Mesendoderm (in vitro differentiated cells): ENCODE results near the gene KRTAP5-7.

ENCODE experiments used
- DNase-seq: peaks from one replicate; pipeline ENCODE4 v3.0.0; 2013
- H2AK5ac ChIP-seq: 2 replicates; pipeline ENCODE4 v1.6.1; 2013; ENCODE audit warnings: low read length, inconsistent platforms
- H2BK120ac ChIP-seq: 2 replicates; pipeline ENCODE4 v1.6.1; 2013; ENCODE audit warnings: low read depth, mild to moderate bottlenecking, low read length, moderate library complexity, mixed read lengths
- H2BK15ac ChIP-seq: replicated peaks from 2 replicates; pipeline ENCODE4 v1.6.1; 2013; ENCODE audit warnings: low read depth, mild to moderate bottlenecking, moderate library complexity
- H2BK5ac ChIP-seq: 2 replicates; pipeline ENCODE4 v1.6.1; 2013; ENCODE audit warnings: low read length, inconsistent platforms
- H3K18ac ChIP-seq: 2 replicates; pipeline ENCODE4 v1.6.1; 2013; ENCODE audit warnings: mild to moderate bottlenecking, low read length, mixed read lengths
- H3K23ac ChIP-seq: one replicate; pipeline ENCODE4 v1.6.1; 2013; ENCODE audit warnings: low read length
- H3K27ac ChIP-seq: 2 replicates; pipeline ENCODE4 v1.5.1; 2013; ENCODE audit warnings: low read depth, mild to moderate bottlenecking, inconsistent platforms, low read length, moderate library complexity
- H3K27me3 ChIP-seq: 2 replicates; pipeline ENCODE4 v1.6.1; 2013; ENCODE audit warnings: low read length, control low read depth, mild to moderate bottlenecking, inconsistent platforms; ENCODE audit not compliant: insufficient read depth, poor library complexity
- H3K36me3 ChIP-seq: 2 replicates; pipeline ENCODE4 v1.6.1; 2013; ENCODE audit warnings: low read length, inconsistent platforms; ENCODE audit not compliant: control insufficient read depth, insufficient read depth
- H3K4ac ChIP-seq: one replicate; pipeline ENCODE4 v1.6.1; 2013; ENCODE audit warnings: low read depth, mild to moderate bottlenecking, low read length, moderate library complexity
- H3K4me1 ChIP-seq: 2 replicates; pipeline ENCODE4 v1.6.1; 2013; ENCODE audit warnings: low read depth, low read length, inconsistent platforms; ENCODE audit not compliant: control insufficient read depth
- H3K4me2 ChIP-seq: 2 replicates; pipeline ENCODE4 v1.6.1; 2013; ENCODE audit warnings: low read length
- H3K4me3 ChIP-seq: 2 replicates; pipeline ENCODE4 v1.5.1; 2013; ENCODE audit warnings: mild to moderate bottlenecking, low read length
- H3K56ac ChIP-seq: one replicate; pipeline ENCODE4 v1.6.1; 2013; ENCODE audit warnings: low read length
- H3K79me1 ChIP-seq: 2 replicates; pipeline ENCODE4 v1.6.1; 2013; ENCODE audit warnings: low read length, inconsistent platforms
- H3K79me2 ChIP-seq: 2 replicates; pipeline ENCODE4 v1.6.1; 2013; ENCODE audit warnings: mild to moderate bottlenecking, low read length; ENCODE audit not compliant: control insufficient read depth, insufficient read depth
- H3K9ac ChIP-seq: 2 replicates; pipeline ENCODE4 v1.6.1; 2013; ENCODE audit warnings: low read length, inconsistent platforms
- H4K5ac ChIP-seq: one replicate; pipeline ENCODE4 v1.6.1; 2013; ENCODE audit warnings: low read length
- H4K8ac ChIP-seq: one replicate; pipeline ENCODE4 v1.6.1; 2013; ENCODE audit warnings: low read depth, mild to moderate bottlenecking, control low read depth, low read length, moderate library complexity
- WGBS: extraction: QIAGEN DNeasy Blood & Tissue Kit; methylation state at CpG from one replicate; pipeline ENCODE4 v1.1.7; 2013; ENCODE audit warnings: low lambda C conversion rate, missing lambda C conversion rate; ENCODE audit not compliant: insufficient coverage; ENCODE audit errors: extremely low coverage; 5-methylcytosine and 5-hydroxymethylcytosine counted together

Gene KRTAP5-7

DNA sequence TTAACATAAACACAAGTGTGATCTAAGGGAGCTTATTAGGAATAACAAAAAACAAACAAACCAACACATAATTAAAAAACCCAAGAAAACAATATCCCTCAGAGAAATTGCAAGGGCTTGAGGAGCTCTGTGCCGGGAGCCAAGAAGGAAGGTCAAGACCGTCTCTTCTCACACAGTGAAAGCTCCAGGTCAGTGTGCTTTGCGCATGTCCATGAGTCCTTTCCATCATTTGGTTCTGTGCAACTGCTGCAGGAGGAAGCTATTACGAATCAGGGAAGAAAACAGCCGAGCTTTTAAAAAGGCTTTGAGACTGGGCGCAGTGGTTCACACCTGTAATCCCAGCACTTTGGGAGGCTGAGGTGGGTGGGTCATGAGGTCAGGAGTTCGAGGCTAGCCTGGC lies 15.3 kb downstream of the KRTAP5-7 start:
- H3K79me1 ChIP-seq: no peaks in the 10 kb centered on the region
- H3K27ac ChIP-seq: no peak overlapping the region
- no peak overlapping the region for H3K4me3 ChIP-seq
- H3K23ac ChIP-seq: no peak overlapping the region
- H3K36me3 ChIP-seq: no peaks in the 10 kb centered on the region
- no peak overlapping the region for H3K9ac ChIP-seq
- no peak overlapping the region for H2BK5ac ChIP-seq
- H3K4me2 ChIP-seq: no peak overlapping the region
- no peak overlapping the region for H4K5ac ChIP-seq
- H3K18ac ChIP-seq: no peak overlapping the region
- no peaks in the 10 kb centered on the region for H3K27me3 ChIP-seq
- no peak for DNase-seq
- H3K79me2 ChIP-seq: no peaks in the 10 kb centered on the region
- no peak overlapping the region for H4K8ac ChIP-seq
- WGBS: no CpG with 5 or more reads among the region's 7 CpGs
- H3K4ac ChIP-seq: no peak overlapping the region
- H3K4me1 ChIP-seq: peaks cover 1% of the 10 kb centered on the region
- no peak overlapping the region for H2BK120ac ChIP-seq
- H3K56ac ChIP-seq: no peak overlapping the region
- H2AK5ac ChIP-seq: no peak overlapping the region
- no peak overlapping the region for H2BK15ac ChIP-seq

- no CpG with 5 or more reads among the region's 15 CpGs for WGBS
Measured at GRCh38 chr11:71542879-71543777, 16.1 kb downstream of the KRTAP5-7 start.

DNA sequence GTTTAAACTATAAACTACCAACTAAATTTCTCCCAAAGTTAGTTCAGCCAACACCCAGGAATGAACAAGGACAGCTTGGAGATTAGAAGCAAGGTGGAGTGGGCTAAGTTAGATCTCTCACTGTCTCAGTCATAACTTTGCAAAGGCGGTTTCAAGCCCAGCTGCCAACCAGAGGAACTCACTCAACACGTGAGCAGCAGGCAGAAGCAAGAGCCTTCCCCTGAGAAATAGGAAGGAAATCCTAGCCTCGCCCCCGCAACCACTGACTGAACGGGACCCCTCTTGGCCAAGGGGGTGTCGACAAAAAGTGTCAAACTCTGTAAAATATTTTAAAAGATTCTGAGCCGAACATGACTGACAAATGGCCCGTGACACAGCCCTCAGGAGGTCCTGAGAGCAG lies 16.8 kb downstream of the KRTAP5-7 start:
- Histone ChIP-seq H4K5ac (no peak overlapping the region), H3K9ac (no peak overlapping the region), H3K79me2 (no peaks in the 10 kb centered on the region), H3K27ac (no peak overlapping the region), H2AK5ac (no peak overlapping the region), H2BK120ac (no peak overlapping the region), H3K23ac (no peak overlapping the region), H3K4ac (no peak overlapping the region), H3K18ac (no peak overlapping the region), H3K27me3 (no peaks in the 10 kb centered on the region), H3K79me1 (no peaks in the 10 kb centered on the region), H3K56ac (no peak overlapping the region), H3K4me2 (no peak overlapping the region), H4K8ac (no peak overlapping the region), H3K36me3 (no peaks in the 10 kb centered on the region), H2BK5ac (no peak overlapping the region), H3K4me1 (peaks cover 1% of the 10 kb centered on the region), H2BK15ac (no peak overlapping the region), H3K4me3 (no peak overlapping the region)
- DNase-seq: no peak
- WGBS: no CpG with 5 or more reads among the region's 8 CpGs

More at GRCh38 chr11:71542879-71543777, 16.1 kb downstream of the KRTAP5-7 start:
- Histone ChIP-seq H4K5ac (no peak overlapping the region), H3K18ac (no peak overlapping the region), H2AK5ac (no peak overlapping the region), H3K9ac (no peak overlapping the region), H3K4me1 (peaks cover 1% of the 10 kb centered on the region), H3K56ac (no peak overlapping the region), H3K79me2 (no peaks in the 10 kb centered on the region), H2BK120ac (no peak overlapping the region), H3K4me3 (no peak overlapping the region), H3K27me3 (no peaks in the 10 kb centered on the region), H3K4ac (no peak overlapping the region), H3K27ac (no peak overlapping the region), H4K8ac (no peak overlapping the region), H3K36me3 (no peaks in the 10 kb centered on the region), H3K4me2 (no peak overlapping the region), H3K23ac (no peak overlapping the region), H3K79me1 (no peaks in the 10 kb centered on the region), H2BK5ac (no peak overlapping the region), H2BK15ac (no peak overlapping the region)
- DNase-seq: no peak

DNA sequence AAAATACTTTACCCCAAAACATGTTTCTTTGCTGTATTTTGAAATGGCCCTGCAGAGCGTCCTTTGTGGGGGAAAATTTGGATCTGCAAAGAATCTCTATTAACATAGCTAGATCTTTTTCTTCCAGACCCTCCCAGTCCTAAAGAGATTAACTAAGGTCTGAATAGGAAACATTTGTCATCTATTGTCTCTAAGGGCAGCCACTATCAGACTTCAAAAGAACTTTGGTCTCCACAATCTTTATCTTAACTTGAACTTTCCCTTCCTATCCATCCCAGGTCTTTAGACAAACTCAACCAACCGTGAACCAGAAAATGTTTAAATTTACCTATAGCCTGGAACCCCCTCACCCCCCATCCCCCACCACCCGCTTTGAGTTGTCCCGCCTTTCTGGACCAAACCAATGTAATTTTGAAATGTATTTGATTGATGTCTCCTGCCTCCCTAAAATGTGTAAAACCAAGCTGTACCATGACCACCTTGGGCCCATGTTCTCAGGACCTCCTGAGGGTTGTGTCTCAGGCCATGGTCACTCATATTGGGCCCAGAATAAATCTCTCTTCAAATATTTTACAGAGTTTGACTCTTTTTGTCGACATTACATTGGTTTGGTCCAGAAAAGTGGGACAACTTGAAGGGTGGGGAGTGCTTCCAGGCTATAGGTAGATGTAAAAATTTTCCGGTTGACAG lies 17.6 kb downstream of the KRTAP5-7 start:
- Histone ChIP-seq H3K4me2 (no peak overlapping the region), H2BK5ac (no peak overlapping the region), H3K18ac (no peak overlapping the region), H4K8ac (no peak overlapping the region), H3K9ac (no peak overlapping the region), H3K36me3 (no peaks in the 10 kb centered on the region), H3K4me1 (peaks cover 1% of the 10 kb centered on the region), H2BK15ac (no peak overlapping the region), H3K23ac (no peak overlapping the region), H3K27ac (no peak overlapping the region), H3K79me2 (no peaks in the 10 kb centered on the region), H3K27me3 (no peaks in the 10 kb centered on the region), H3K79me1 (no peaks in the 10 kb centered on the region), H2AK5ac (no peak overlapping the region), H3K4ac (no peak overlapping the region), H3K56ac (no peak overlapping the region), H3K4me3 (no peak overlapping the region), H2BK120ac (no peak overlapping the region), H4K5ac (no peak overlapping the region)
- DNase-seq: peak; percentile 36
- WGBS: no CpG with 5 or more reads among the region's 6 CpGs

DNA sequence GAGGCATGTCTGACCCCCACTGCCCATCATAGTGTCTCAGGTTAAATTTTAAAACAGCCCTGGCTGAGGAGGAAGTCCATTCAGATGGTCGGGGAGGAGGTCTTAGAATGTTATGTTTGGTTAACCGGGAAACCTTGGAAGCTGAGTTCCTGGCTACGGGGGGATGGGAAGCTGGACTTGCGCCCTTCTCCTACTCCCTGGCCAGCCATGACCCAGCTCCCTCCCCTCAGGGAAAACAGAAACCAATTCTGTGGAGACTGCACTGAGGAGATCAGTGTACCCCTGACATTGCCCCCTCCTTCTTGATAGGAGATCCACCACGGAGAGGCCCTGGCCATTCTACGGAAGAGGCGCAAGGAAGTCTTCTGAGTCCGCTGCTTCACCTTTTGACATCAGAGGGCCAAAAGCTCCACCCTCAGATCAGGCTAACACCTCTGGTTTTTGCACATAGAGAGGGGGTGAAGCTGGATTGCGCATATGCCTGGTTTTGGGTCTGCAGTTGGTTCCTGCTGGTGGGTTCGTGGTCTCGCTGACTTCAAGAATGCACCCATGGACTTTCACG lies 18.4 kb downstream of the KRTAP5-7 start:
- Histone ChIP-seq H2BK15ac (no peak overlapping the region), H3K4me2 (no peak overlapping the region), H4K8ac (no peak overlapping the region), H2BK5ac (no peak overlapping the region), H3K27ac (no peak overlapping the region), H3K4me1 (peaks cover 1% of the 10 kb centered on the region), H3K18ac (no peak overlapping the region), H2BK120ac (no peak overlapping the region), H3K4ac (no peak overlapping the region), H3K36me3 (no peaks in the 10 kb centered on the region), H3K79me1 (no peaks in the 10 kb centered on the region), H3K9ac (no peak overlapping the region), H3K27me3 (no peaks in the 10 kb centered on the region), H3K56ac (no peak overlapping the region), H3K79me2 (no peaks in the 10 kb centered on the region), H3K4me3 (no peak overlapping the region), H3K23ac (no peak overlapping the region), H4K5ac (no peak overlapping the region), H2AK5ac (no peak overlapping the region)
- WGBS: no CpG with 5 or more reads among the region's 12 CpGs
- no peak for DNase-seq
